Measurements from ENCODE around the gene MRPS23. TPM values are rescaled to one million over a fixed set of nuclear protein-coding genes. Genes with fewer than 3 reads are reported as not detected.

MRPS23 gene
- total and polyA plus RNA-seq, 5 donors from 2014 or later: 14.0 to 44.0 (median 40.2) TPM

- peak overlapping the region in 1 of 3 donors; percentile 36 for H3K27ac Mint-ChIP-seq
- peaks cover 0 to 8% (median under 1%) of the 10 kb centered on the region in 4 donors for H3K4me1 Mint-ChIP-seq
These were observed 16.5 kb upstream of the MRPS23 start for GRCh38 chr17:57866319-57866718.

GRCh38 chr17:57864273-57864672 is 14.4 kb upstream of the MRPS23 start:
- peaks cover 16% of the 10 kb centered on the region for H3K4me1 ChIP-seq (ENCODE audit: control insufficient read depth, insufficient read depth, low read length, poor library complexity, severe bottlenecking)
- H3K27ac Mint-ChIP-seq: peak overlapping the region in 1 of 3 donors; percentile 10
- H3K27ac ChIP-seq (ENCODE audit: insufficient read depth, low read length, poor library complexity, severe bottlenecking): no peak overlapping the region
- H3K36me3 ChIP-seq (ENCODE audit: control insufficient read depth, insufficient read depth, low read length): no peaks in the 10 kb centered on the region
- no peaks in the 10 kb centered on the region for H3K36me3 Mint-ChIP-seq
- H3K27me3 ChIP-seq (ENCODE audit: control insufficient read depth, insufficient read depth, low read length): peaks cover 9% of the 10 kb centered on the region
- H3K9me3 ChIP-seq (ENCODE audit: control insufficient read depth in 2 of 2, low read length in 2 of 2): no peaks in the 10 kb centered on the region
- H3K4me3 ChIP-seq (ENCODE audit: low read depth, low read length): no peak overlapping the region
- ATAC-seq (ENCODE audit: low read depth in 2 of 2) (no peak), DNase-seq (no peak)
- peaks cover 0 to 17% (median 10%) of the 10 kb centered on the region in 4 donors for H3K4me1 Mint-ChIP-seq
- peaks cover 0 to 1% (median 0%) of the 10 kb centered on the region in 7 donors for H3K9me3 Mint-ChIP-seq
- H3K4me3 Mint-ChIP-seq: no peak overlapping the region
- H3K27me3 Mint-ChIP-seq: peaks cover 44% of the 10 kb centered on the region

More at GRCh38 chr17:57866319-57866718, 16.5 kb upstream of the MRPS23 start:
- H3K27ac ChIP-seq (ENCODE audit: insufficient read depth, low read length, poor library complexity, severe bottlenecking): no peak overlapping the region
- H3K27me3 Mint-ChIP-seq: peaks cover 24% of the 10 kb centered on the region
- no peak for ATAC-seq (ENCODE audit: low read depth in 2 of 2)
- H3K9me3 ChIP-seq (ENCODE audit: control insufficient read depth in 2 of 2, low read length in 2 of 2): no peaks in the 10 kb centered on the region
- H3K4me3 ChIP-seq (ENCODE audit: low read depth, low read length): no peak overlapping the region
- no peak for DNase-seq
- H3K4me3 Mint-ChIP-seq: no peak overlapping the region
- no peaks in the 10 kb centered on the region for H3K36me3 Mint-ChIP-seq
- H3K27me3 ChIP-seq (ENCODE audit: control insufficient read depth, insufficient read depth, low read length): no peaks in the 10 kb centered on the region
- H3K9me3 Mint-ChIP-seq: no peaks in the 10 kb centered on the region
- H3K36me3 ChIP-seq (ENCODE audit: control insufficient read depth, insufficient read depth, low read length): no peaks in the 10 kb centered on the region
- peaks cover 8% of the 10 kb centered on the region for H3K4me1 ChIP-seq (ENCODE audit: control insufficient read depth, insufficient read depth, low read length, poor library complexity, severe bottlenecking)

- peaks cover 9% of the 10 kb centered on the region for H3K27me3 ChIP-seq (ENCODE audit: control insufficient read depth, insufficient read depth, low read length)
- H3K36me3 ChIP-seq (ENCODE audit: control insufficient read depth, insufficient read depth, low read length): no peaks in the 10 kb centered on the region
- no peaks in the 10 kb centered on the region for H3K36me3 Mint-ChIP-seq
- H3K9me3 Mint-ChIP-seq: peaks cover 0 to 1% (median 0%) of the 10 kb centered on the region in 7 donors
- H3K4me1 ChIP-seq (ENCODE audit: control insufficient read depth, insufficient read depth, low read length, poor library complexity, severe bottlenecking): peaks cover 16% of the 10 kb centered on the region
- ATAC-seq (ENCODE audit: low read depth in 2 of 2) (no peak), DNase-seq (no peak)
- H3K27ac ChIP-seq (ENCODE audit: insufficient read depth, low read length, poor library complexity, severe bottlenecking): no peak overlapping the region
- H3K4me3 ChIP-seq (ENCODE audit: low read depth, low read length): no peak overlapping the region
- H3K27me3 Mint-ChIP-seq: peaks cover 56% of the 10 kb centered on the region
- H3K9me3 ChIP-seq (ENCODE audit: control insufficient read depth in 2 of 2, low read length in 2 of 2): no peaks in the 10 kb centered on the region
- no peak overlapping the region for H3K27ac Mint-ChIP-seq
- H3K4me1 Mint-ChIP-seq: peaks cover 0 to 15% (median 11%) of the 10 kb centered on the region in 4 donors
- H3K4me3 Mint-ChIP-seq: no peak overlapping the region
These were observed 13.1 kb upstream of the MRPS23 start for GRCh38 chr17:57862694-57863667.

- no peaks in the 10 kb centered on the region for H3K9me3 ChIP-seq (ENCODE audit: control insufficient read depth in 2 of 2, low read length in 2 of 2)
- H3K4me3 ChIP-seq (ENCODE audit: low read depth, low read length): no peak overlapping the region
- DNase-seq (no peak), ATAC-seq (ENCODE audit: low read depth in 2 of 2) (no peak)
- H3K4me1 ChIP-seq (ENCODE audit: control insufficient read depth, insufficient read depth, low read length, poor library complexity, severe bottlenecking): peaks cover 16% of the 10 kb centered on the region
- H3K27ac ChIP-seq (ENCODE audit: insufficient read depth, low read length, poor library complexity, severe bottlenecking): no peak overlapping the region
- peaks cover 9% of the 10 kb centered on the region for H3K27me3 ChIP-seq (ENCODE audit: control insufficient read depth, insufficient read depth, low read length)
- no peaks in the 10 kb centered on the region for H3K36me3 Mint-ChIP-seq
- peak overlapping the region in 1 of 4 donors; percentile 13 for H3K4me3 Mint-ChIP-seq
- H3K36me3 ChIP-seq (ENCODE audit: control insufficient read depth, insufficient read depth, low read length): no peaks in the 10 kb centered on the region
- H3K27ac Mint-ChIP-seq: no peak overlapping the region
- H3K4me1 Mint-ChIP-seq: peaks cover 0 to 14% (median 9%) of the 10 kb centered on the region in 4 donors
- H3K27me3 Mint-ChIP-seq: peaks cover 56% of the 10 kb centered on the region
- H3K9me3 Mint-ChIP-seq: peaks cover 0 to 1% (median 0%) of the 10 kb centered on the region in 7 donors
These were observed 12.2 kb upstream of the MRPS23 start for GRCh38 chr17:57861790-57862693.

- H3K27me3 ChIP-seq (ENCODE audit: control insufficient read depth, insufficient read depth, low read length): peaks cover 9% of the 10 kb centered on the region
- peak; percentile 62 to 70 for ATAC-seq (ENCODE audit: low read depth in 2 of 2)
- peak overlapping the region; percentile 26 for H3K4me3 ChIP-seq (ENCODE audit: low read depth, low read length)
- H3K9me3 ChIP-seq (ENCODE audit: control insufficient read depth in 2 of 2, low read length in 2 of 2): no peaks in the 10 kb centered on the region
- H3K36me3 ChIP-seq (ENCODE audit: control insufficient read depth, insufficient read depth, low read length): no peaks in the 10 kb centered on the region
- Mint-ChIP-seq H3K9me3 (peaks cover 0 to 1% (median 0%) of the 10 kb centered on the region in 7 donors), H3K4me1 (peaks cover 0 to 14% (median 9%) of the 10 kb centered on the region in 4 donors), H3K27me3 (peaks cover 56% of the 10 kb centered on the region), H3K27ac (peak overlapping the region in 2 of 3 donors; percentile 20 to 49), H3K36me3 (no peaks in the 10 kb centered on the region), H3K4me3 (peak overlapping the region in 3 of 4 donors; percentile 74 to 88 (median 81))
- no peak overlapping the region for H3K27ac ChIP-seq (ENCODE audit: insufficient read depth, low read length, poor library complexity, severe bottlenecking)
- peak in 2 of 3 donors; percentile 13 to 53 for DNase-seq
- peaks cover 16% of the 10 kb centered on the region for H3K4me1 ChIP-seq (ENCODE audit: control insufficient read depth, insufficient read depth, low read length, poor library complexity, severe bottlenecking)
These were observed 11.4 kb upstream of the MRPS23 start for GRCh38 chr17:57861000-57861789.

- DNase-seq (no peak), ATAC-seq (ENCODE audit: low read depth in 2 of 2) (no peak)
- Mint-ChIP-seq H3K9me3 (peaks cover 0 to 1% (median 0%) of the 10 kb centered on the region in 7 donors), H3K27me3 (peaks cover 56% of the 10 kb centered on the region), H3K36me3 (no peaks in the 10 kb centered on the region), H3K4me3 (peak overlapping the region in 3 of 4 donors; percentile 74 to 88 (median 81)), H3K4me1 (peaks cover 0 to 14% (median 9%) of the 10 kb centered on the region in 4 donors), H3K27ac (peak overlapping the region in 2 of 3 donors; percentile 49 to 76)
- peak overlapping the region; percentile 26 for H3K4me3 ChIP-seq (ENCODE audit: low read depth, low read length)
- no peak overlapping the region for H3K27ac ChIP-seq (ENCODE audit: insufficient read depth, low read length, poor library complexity, severe bottlenecking)
- H3K9me3 ChIP-seq (ENCODE audit: control insufficient read depth in 2 of 2, low read length in 2 of 2): no peaks in the 10 kb centered on the region
- peaks cover 9% of the 10 kb centered on the region for H3K27me3 ChIP-seq (ENCODE audit: control insufficient read depth, insufficient read depth, low read length)
- H3K36me3 ChIP-seq (ENCODE audit: control insufficient read depth, insufficient read depth, low read length): no peaks in the 10 kb centered on the region
- peaks cover 16% of the 10 kb centered on the region for H3K4me1 ChIP-seq (ENCODE audit: control insufficient read depth, insufficient read depth, low read length, poor library complexity, severe bottlenecking)
These were observed 10.7 kb upstream of the MRPS23 start for GRCh38 chr17:57860414-57860999.
